Central memory CD4-positive, alpha-beta T cell (primary cell): ENCODE measurements around the gene SEMA4D.

Experiments used
- DNase-seq: peaks from one replicate; pipeline ENCODE4 v3.0.0; 2022
- total RNA-seq, 3 experiments: gene quantifications; one replicate each; lab custom pipeline; 2026; lab: John Stamatoyannopoulos, UW

SEMA4D gene, protein sequence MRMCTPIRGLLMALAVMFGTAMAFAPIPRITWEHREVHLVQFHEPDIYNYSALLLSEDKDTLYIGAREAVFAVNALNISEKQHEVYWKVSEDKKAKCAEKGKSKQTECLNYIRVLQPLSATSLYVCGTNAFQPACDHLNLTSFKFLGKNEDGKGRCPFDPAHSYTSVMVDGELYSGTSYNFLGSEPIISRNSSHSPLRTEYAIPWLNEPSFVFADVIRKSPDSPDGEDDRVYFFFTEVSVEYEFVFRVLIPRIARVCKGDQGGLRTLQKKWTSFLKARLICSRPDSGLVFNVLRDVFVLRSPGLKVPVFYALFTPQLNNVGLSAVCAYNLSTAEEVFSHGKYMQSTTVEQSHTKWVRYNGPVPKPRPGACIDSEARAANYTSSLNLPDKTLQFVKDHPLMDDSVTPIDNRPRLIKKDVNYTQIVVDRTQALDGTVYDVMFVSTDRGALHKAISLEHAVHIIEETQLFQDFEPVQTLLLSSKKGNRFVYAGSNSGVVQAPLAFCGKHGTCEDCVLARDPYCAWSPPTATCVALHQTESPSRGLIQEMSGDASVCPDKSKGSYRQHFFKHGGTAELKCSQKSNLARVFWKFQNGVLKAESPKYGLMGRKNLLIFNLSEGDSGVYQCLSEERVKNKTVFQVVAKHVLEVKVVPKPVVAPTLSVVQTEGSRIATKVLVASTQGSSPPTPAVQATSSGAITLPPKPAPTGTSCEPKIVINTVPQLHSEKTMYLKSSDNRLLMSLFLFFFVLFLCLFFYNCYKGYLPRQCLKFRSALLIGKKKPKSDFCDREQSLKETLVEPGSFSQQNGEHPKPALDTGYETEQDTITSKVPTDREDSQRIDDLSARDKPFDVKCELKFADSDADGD
- 347 to 505 (median 389) reads per million in 3 experiments for total RNA-seq

- DNase-seq: peak; percentile 31
Observed at GRCh38 chr9:89497978-89498851, at the start of gene SEMA4D. SEMA4D (minus strand) TSS chr9:89498113; CDS start chr9:89405456, 92,657 bp downstream.

GRCh38 chr9:89547000-89547399, 49.1 kb upstream of the SEMA4D start:
- no peak for DNase-seq

- no peak for DNase-seq
Observed at GRCh38 chr9:89544279-89544661, 46.4 kb upstream of the SEMA4D start.

DNA sequence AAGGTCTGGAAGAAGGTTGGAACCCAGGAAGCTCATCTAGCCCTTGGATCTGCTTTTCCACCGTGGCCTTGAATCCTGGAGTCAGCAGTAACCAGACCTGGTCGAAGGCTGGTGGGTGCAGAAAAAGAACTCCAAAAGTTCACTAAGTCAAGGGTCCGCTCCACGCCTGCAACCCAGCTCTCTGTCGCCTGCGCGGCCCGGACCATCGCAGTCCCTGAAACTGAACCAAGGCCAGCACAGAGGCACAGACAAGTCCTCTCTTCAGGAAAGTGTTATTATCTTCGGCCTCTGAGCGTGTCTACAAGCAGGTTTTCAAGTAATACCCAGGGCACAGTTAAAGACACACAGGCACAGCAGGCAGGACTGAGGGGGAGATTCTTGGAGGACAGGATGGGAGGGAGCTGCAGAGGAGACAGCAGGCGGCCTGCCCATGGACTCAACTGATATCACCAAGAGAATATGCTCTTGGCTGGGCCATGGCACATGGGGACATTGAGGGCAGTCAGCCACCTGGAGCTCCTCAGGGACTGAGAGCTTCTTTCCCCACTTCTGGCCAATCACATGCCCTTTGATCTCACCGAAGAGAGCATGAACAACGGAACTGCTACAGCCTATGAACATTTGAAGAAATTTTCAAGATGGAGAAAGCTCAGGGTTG, 45.8 kb upstream of the SEMA4D start:
- DNase-seq: no peak

DNA sequence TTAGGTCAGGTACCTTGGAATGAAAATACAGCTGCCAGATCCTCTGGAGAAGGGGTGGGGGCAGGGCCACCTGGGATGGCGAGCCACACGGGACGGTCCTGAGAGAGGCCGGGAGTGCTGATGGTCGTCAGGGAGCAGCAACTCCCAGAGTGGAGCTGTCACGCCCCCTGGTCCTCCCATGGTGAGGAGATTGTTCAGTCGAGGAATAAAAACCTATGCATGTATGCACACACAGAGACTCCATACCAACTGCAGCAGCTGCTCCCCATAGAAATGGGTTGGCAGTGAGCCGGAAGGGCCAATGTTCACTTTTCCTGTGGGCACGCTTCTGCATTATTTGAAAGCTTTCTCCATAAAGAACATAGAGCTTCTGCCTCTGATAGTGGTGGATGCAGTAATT, 45.2 kb upstream of the SEMA4D start:
- DNase-seq: no peak

DNA sequence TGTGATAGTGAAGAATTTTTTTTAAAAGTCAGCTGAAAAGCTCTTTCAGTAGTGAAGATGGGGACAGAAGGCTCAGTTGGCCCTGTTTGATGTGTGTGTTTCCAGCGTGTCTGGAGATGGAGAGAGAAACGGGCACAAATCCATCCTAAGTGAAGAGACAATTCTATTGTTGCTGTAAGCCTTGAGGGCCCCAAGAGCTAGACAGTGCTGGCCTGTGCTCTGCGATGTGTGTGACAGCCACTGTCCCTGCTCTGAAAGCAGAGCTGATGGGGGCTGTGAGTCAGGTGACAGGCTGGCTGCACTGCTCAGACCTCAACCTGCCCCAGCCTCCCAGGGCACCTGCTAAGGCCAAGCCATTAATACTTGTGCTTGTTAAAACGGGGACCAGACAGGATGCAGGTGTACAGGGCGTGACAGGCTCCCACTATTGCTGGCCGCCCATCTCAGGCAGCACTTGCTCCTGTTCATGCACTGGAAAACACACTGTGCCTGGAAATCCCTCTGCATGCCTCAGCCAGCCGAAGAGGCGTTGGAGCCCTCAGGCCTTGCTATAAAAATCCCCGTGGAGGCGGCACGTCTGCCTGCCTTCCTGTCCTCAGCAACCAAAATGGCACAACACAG, 44.6 kb upstream of the SEMA4D start:
- no peak for DNase-seq

GRCh38 chr9:89541798-89542197, 43.9 kb upstream of the SEMA4D start:
- no peak for DNase-seq

GRCh38 chr9:89539374-89539773, 41.5 kb upstream of the SEMA4D start:
- DNase-seq: no peak

DNA sequence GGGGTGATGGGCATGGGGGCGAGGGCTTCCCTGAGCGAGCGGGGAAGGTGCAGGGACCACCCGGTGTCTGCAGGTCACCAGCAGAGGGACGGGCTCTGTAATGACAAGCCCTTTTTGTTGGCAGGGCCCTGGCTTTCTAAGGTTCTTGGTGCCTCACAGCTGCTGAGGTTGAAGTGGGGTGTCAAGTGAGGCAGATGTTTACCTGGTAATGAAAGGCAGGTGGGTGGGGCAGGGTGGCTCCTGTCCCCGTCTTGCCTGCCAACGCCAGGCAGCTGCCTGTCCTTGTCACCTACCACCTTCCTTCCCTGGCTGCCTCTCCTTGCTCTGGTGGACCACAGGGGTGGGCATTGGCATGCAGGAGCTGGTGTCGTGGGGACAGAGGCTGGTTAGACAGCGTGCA, 41.0 kb upstream of the SEMA4D start:
- DNase-seq: no peak

- no peak for DNase-seq
Observed at GRCh38 chr9:89537166-89537565, 39.3 kb upstream of the SEMA4D start.

- DNase-seq: no peak
Observed at GRCh38 chr9:89536600-89536999, 38.7 kb upstream of the SEMA4D start.

- DNase-seq: peak; percentile 73
Observed at GRCh38 chr9:89536145-89536574, 38.2 kb upstream of the SEMA4D start.

DNA sequence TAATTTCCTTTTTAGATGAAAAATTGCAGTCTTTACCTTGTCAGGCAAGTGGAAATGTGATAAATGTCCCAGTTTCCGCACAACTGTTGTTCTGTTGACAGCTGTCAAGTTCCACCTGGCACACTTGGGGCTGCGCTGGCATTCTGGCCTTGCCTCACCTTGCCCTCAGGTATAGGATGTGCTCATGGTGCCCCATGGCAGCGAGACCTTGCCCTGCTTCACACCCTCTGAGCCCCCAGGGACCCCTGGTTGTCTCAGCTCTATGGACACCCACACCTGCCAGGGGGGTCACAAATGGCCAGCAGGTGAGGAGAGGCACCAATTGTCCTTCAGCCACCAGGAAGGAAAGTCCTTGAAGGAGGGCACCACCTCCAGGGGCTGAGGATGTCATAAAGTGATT, 37.5 kb upstream of the SEMA4D start:
- no peak for DNase-seq

DNA sequence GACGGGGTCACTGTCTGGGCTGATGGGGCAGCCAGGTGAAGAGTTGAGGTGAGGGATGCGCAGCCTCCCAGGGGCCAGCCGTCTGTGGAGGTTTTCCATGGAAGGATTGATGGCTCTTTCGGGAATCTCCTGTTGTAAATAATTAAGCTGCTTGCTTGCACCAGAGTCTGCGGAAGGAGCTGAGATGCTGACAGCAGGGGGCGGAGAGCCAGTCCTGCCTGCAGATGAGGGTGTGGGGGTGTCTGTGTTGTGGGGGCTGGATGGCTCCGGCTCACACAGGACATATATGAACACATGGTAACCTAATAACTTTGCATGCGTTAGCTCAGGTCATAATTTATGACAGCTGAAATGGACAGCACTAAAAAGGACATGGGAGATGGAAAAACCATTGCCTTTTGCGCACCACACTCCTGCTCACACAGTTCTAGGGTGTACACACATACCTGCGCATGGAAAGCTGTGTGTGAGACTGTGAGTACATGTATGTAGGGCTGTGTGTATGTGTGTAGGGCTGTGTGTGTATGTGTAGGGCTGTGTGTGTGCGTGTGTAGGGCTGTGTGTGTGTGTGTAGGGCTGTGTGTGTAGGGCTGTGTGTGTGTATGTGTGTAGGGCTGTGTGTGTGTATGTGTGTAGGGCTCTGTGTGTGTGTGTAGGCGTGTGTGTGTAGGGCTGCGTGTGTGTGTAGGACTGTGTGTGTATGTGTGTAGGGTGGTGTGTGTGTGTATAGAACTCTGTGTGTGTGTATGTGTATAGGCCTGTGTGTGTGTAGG, 36.8 kb upstream of the SEMA4D start:
- DNase-seq: no peak

GRCh38 chr9:89533411-89534095, 35.6 kb upstream of the SEMA4D start:
- no peak for DNase-seq

DNA sequence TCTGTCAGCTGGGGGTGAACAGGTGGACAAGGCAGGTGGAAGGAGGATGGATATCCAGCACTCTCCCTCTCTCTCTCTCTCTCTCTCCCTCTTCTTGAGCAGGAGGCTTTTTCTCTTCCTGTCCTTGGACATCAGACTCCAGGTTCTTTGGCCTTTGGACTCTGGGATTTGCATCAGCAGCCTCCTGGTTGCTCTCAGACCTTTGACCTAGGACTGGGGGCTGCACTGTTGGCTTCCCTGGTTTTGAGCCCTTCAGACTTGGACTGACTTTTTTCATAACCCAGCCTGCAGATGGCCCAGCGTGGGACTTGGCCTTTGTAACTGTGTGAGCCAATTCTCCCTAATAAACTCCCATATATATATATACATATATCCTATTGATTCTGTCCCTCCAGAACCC, 35.0 kb upstream of the SEMA4D start:
- DNase-seq: no peak

GRCh38 chr9:89532478-89532877, 34.6 kb upstream of the SEMA4D start:
- DNase-seq: no peak

GRCh38 chr9:89531766-89532165, 33.9 kb upstream of the SEMA4D start:
- DNase-seq: no peak

DNA sequence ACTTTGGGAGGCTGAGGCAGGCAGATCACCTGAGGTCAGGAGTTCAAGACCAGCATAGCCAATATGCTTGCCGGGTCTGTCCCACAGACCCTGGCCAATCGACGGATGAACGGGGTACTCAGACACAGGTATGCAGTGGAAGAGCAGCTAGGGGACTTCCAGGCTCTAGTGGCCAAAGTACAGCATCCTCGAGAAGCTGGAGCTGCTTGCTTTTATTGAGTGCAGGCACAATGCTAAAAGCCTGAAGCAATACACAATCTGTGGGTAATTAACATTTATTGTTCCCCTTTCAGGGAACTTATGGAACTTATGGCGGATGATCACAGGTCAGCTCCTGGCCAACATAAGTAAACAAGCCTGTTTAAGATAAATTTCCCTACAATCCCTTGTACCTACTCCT, 32.8 kb upstream of the SEMA4D start:
- no peak for DNase-seq
